Hepatic stellate cell (primary cell): ENCODE measurements around the gene PTGER2.
A peak's percentile ranks its signal among the peaks of the same experiment; 100 is the strongest.

ENCODE experiments used
- DNase-seq: peaks from one replicate; pipeline ENCODE4 v3.0.0; 2011; ENCODE audit warnings: low spot score

Gene PTGER2

GRCh38 chr14:52305014-52305413 is 9.1 kb upstream of the PTGER2 start:
- no peak for DNase-seq

- no peak for DNase-seq
Observed at GRCh38 chr14:52307376-52307775, 6.7 kb upstream of the PTGER2 start.

GRCh38 chr14:52307905-52308304 is 6.2 kb upstream of the PTGER2 start:
- DNase-seq: no peak

GRCh38 chr14:52310541-52310940 is 3.6 kb upstream of the PTGER2 start:
- DNase-seq: no peak

GRCh38 chr14:52312931-52313355 is 1.2 kb upstream of the PTGER2 start:
- no peak for DNase-seq

- DNase-seq: no peak
Observed at GRCh38 chr14:52313462-52313861, 650 bp upstream of the PTGER2 start.

GRCh38 chr14:52314595-52315354 is 663 bp downstream of the PTGER2 start:
- DNase-seq: peak; percentile 36

- no peak for DNase-seq
Observed at GRCh38 chr14:52315355-52315718, 1.2 kb downstream of the PTGER2 start.

- DNase-seq: no peak
Observed at GRCh38 chr14:52318062-52318461, 4.0 kb downstream of the PTGER2 start.

- DNase-seq: no peak
Observed at GRCh38 chr14:52318826-52319645, 4.9 kb downstream of the PTGER2 start.

GRCh38 chr14:52319919-52320318 is 5.8 kb downstream of the PTGER2 start:
- DNase-seq: no peak

GRCh38 chr14:52325126-52325525 is 11.0 kb downstream of the PTGER2 start:
- DNase-seq: no peak

GRCh38 chr14:52325630-52326029 is 11.5 kb downstream of the PTGER2 start:
- no peak for DNase-seq

- DNase-seq: no peak
Observed at GRCh38 chr14:52327374-52328226, 13.5 kb downstream of the PTGER2 start.

- peak; percentile 58 for DNase-seq
Observed at GRCh38 chr14:52328276-52328675, 14.2 kb downstream of the PTGER2 start.

- no peak for DNase-seq
Observed at GRCh38 chr14:52329678-52330369, 15.7 kb downstream of the PTGER2 start.

- no peak for DNase-seq
Observed at GRCh38 chr14:52332269-52332668, 18.2 kb downstream of the PTGER2 start.

GRCh38 chr14:52333108-52333507 is 19.0 kb downstream of the PTGER2 start:
- DNase-seq: no peak

GRCh38 chr14:52333823-52334657 is 19.9 kb downstream of the PTGER2 start:
- no peak for DNase-seq

GRCh38 chr14:52336241-52336640 is 22.1 kb downstream of the PTGER2 start:
- DNase-seq: no peak
